Measurements from ENCODE around the gene CD84.

DNA sequence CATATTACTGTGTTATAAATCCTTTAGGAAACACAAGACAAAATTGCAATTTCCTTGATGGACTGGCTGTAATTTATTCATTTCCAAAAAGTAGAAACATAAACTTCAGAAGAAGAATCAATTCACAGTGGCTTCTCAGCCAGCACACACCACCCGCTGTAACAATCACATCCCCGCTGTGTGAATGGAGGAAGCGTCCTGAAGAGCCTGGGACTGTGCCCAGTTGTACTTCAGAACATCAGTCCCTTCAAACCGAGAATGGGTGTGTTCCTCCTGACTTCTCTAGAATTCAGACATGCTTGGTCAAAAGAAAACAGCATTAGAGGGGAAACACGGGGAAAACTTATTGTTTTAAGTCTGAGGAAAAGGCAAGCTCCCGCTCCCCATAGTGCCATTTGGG, 28.8 kb upstream of the CD84 start:
- TF ChIP-seq CTCF (IDR thresholded peaks at IDR 0.05; ENCODE audit: poor library complexity): no peak
- TF ChIP-seq EZH2 (IDR thresholded peaks at IDR 0.05; ENCODE audit: borderline replicate concordance): no peak
- TF ChIP-seq EZH2phosphoT487 (IDR thresholded peaks at IDR 0.05; ENCODE audit: low read depth, severe bottlenecking, unreplicated experiment): no peak
